K562 (cell line): ENCODE results near the gene STOM.

Experiments used
- CTCF ChIP-seq, 3 experiments: IDR thresholded peaks in 2 of 3; conservative IDR thresholded peaks in 1 of 3; 2 replicates each; pipeline ENCODE4 v1.5.1; 2011 to 2012; ENCODE audit warnings: low read length in 3 of 3, mild to moderate bottlenecking in 3 of 3, control low read depth in 2 of 3, improper control_type of control experiment in 1 of 3, inconsistent platforms in 1 of 3, low read depth in 1 of 3, mixed read lengths in 1 of 3, moderate library complexity in 1 of 3; ENCODE audit not compliant: insufficient read depth in 2 of 3
- DDX20 ChIP-seq: fragments of 450-650 bp; IDR thresholded peaks from 2 replicates; pipeline ENCODE4 v1.6.1; 2016; ENCODE audit warnings: missing genetic modification characterization, low read depth, mild to moderate bottlenecking, missing compliant biosample characterization, moderate library complexity
- E2F6 ChIP-seq, 2 experiments: IDR thresholded peaks; 2 replicates each; pipeline ENCODE4 v1.6.1; 2011; ENCODE audit warnings: borderline replicate concordance in 1 of 2, control low read depth in 1 of 2, low read depth in 1 of 2, low read length in 1 of 2, mild to moderate bottlenecking in 1 of 2, mixed read lengths in 1 of 2, moderate library complexity in 1 of 2; ENCODE audit not compliant: insufficient read depth in 1 of 2, insufficient read length in 1 of 2, poor library complexity in 1 of 2, severe bottlenecking in 1 of 2; ENCODE audit errors: extremely low read depth in 1 of 2
- ESRRA ChIP-seq: fragments of 450-650 bp; IDR thresholded peaks from 2 replicates; pipeline ENCODE4 v1.6.1; 2014; ENCODE audit warnings: low read depth, mild to moderate bottlenecking, moderate library complexity, borderline replicate concordance
- MBD2 ChIP-seq: sonication (generic); IDR thresholded peaks from 2 replicates; pipeline ENCODE4 v1.6.1; 2016; ENCODE audit warnings: low read depth, borderline replicate concordance
- NFIC ChIP-seq: fragments of 450-650 bp; IDR thresholded peaks from 2 replicates; pipeline ENCODE4 v1.6.1; 2017; ENCODE audit warnings: mild to moderate bottlenecking, inconsistent platforms
- NFRKB ChIP-seq: fragments of 450-650 bp; IDR thresholded peaks from 2 replicates; pipeline ENCODE4 v1.6.1; 2016; ENCODE audit warnings: low read depth
- RAD51 ChIP-seq: fragments of 450-650 bp; IDR thresholded peaks from 2 replicates; pipeline ENCODE4 v1.7.1; 2016; ENCODE audit warnings: low read depth, mild to moderate bottlenecking, borderline replicate concordance
- SIX5 ChIP-seq, 2 experiments: IDR thresholded peaks; 2 replicates each; pipeline ENCODE4 v1.6.1; 2011; ENCODE audit warnings: low read length in 2 of 2, borderline replicate concordance in 1 of 2, low read depth in 1 of 2, mild to moderate bottlenecking in 1 of 2, moderate library complexity in 1 of 2; ENCODE audit not compliant: insufficient read depth in 1 of 2
- SMC3 ChIP-seq: conservative IDR thresholded peaks from 2 replicates; pipeline ENCODE4 v1.6.1; 2011; ENCODE audit warnings: low read depth, low read length, improper control_type of control experiment; ENCODE audit not compliant: insufficient read depth
- SP2 ChIP-seq: IDR thresholded peaks from 2 replicates; pipeline ENCODE4 v1.6.1; 2011; ENCODE audit warnings: mild to moderate bottlenecking, low read depth, low read length, moderate library complexity; ENCODE audit not compliant: poor library complexity, severe bottlenecking; ENCODE audit errors: extremely low read depth
- ZNF431 ChIP-seq: sonication (generic); formaldehyde crosslinking; IDR thresholded peaks from 2 replicates; pipeline ENCODE4 v1.8.0; 2022; ENCODE audit warnings: mild to moderate bottlenecking, missing genetic modification reagents

DNA sequence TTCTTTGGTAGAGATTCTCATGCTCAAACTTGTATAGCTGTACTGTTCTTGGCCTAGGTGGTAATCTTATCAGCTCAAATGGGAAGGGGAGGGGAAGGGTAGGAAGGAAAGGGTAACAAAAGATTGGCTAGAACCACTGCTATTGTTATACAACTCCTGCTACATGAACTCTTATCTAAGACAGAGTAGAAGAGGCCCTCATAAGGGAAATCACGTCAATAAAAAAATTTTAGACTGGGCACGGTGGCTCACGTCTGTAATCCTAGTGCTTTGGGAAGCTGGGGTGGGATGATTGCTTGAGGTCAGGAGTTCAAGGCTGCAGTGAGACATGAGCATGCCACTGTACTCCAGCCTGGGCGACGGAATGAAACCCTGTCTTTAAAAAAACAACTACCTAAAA, 15.9 kb downstream of the STOM start:
- TF ChIP-seq CTCF (IDR thresholded peaks at IDR 0.05 in 2 of 3, conservative IDR thresholded peaks at IDR 0.05 in 1 of 3; ENCODE audit: insufficient read depth in 2 of 3, low read depth in 1 of 3, low read length in 3 of 3) (no peak), E2F6 (IDR thresholded peaks at IDR 0.05; ENCODE audit: borderline replicate concordance in 1 of 2, extremely low read depth in 1 of 2, insufficient read depth in 1 of 2, insufficient read length in 1 of 2, low read depth in 1 of 2, low read length in 1 of 2, poor library complexity in 1 of 2, severe bottlenecking in 1 of 2) (no peak), NFIC (no peak), RAD51 (no peak), SMC3 (no peak), NFRKB (no peak), ESRRA (no peak), SIX5 (IDR thresholded peaks at IDR 0.05; ENCODE audit: borderline replicate concordance in 1 of 2, insufficient read depth in 1 of 2, low read depth in 1 of 2, low read length in 2 of 2) (no peak), DDX20 (tag) (no peak), MBD2 (no peak), SP2 (no peak), ZNF431 (no peak)
